Measurements from ENCODE around the gene NCAN.
A peak's percentile ranks its signal among the peaks of the same experiment; 100 is the strongest.
"Not testable (repeated sequence)": the region's sequence is repeated elsewhere in the genome, so short reads cannot be mapped to it uniquely, and the experiment has no call there.

Gene NCAN

DNA sequence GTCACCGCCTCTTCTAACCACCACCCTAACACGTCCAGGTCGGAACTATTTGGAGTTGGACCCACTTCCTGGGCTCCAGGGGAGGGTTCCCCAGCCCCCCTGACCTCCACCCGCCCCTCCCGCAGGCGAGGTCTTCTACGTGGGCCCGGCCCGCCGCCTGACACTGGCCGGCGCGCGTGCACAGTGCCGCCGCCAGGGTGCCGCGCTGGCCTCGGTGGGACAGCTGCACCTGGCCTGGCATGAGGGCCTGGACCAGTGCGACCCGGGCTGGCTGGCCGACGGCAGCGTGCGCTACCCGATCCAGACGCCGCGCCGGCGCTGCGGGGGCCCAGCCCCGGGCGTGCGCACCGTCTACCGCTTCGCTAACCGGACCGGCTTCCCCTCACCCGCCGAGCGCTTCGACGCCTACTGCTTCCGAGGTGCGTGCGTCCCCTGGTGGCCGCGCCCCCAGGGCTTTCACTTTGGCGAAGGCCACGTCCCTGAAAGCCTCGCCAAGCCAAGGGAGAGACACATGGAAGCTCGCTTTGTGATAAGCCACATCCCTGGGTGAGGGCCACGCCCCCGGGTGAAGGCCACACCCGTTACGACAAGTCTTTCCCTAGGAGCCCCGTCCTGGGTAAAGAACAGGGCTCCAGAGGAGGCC, 13.2 kb downstream of the NCAN start:
- DNase-seq (ENCODE audit: low read depth): peak; percentile 57

DNA sequence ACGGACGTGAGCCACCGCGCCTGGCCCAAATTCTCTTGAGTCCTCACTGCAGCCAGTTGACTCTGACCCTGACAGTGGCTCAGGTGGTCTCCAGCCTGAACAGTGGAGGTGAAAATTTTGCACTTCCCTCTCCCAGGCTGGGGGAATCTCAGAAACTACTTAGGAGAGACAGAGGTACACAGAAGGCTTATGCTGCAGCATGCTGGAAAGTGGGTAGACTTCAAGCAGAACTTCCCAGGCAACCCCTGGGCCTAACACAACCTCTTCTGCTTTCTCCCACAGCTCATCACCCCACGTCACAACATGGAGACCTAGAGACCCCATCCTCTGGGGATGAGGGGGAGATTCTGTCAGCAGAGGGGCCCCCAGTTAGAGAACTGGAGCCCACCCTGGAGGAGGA, 14.4 kb downstream of the NCAN start:
- DNase-seq (ENCODE audit: low read depth): no peak

DNA sequence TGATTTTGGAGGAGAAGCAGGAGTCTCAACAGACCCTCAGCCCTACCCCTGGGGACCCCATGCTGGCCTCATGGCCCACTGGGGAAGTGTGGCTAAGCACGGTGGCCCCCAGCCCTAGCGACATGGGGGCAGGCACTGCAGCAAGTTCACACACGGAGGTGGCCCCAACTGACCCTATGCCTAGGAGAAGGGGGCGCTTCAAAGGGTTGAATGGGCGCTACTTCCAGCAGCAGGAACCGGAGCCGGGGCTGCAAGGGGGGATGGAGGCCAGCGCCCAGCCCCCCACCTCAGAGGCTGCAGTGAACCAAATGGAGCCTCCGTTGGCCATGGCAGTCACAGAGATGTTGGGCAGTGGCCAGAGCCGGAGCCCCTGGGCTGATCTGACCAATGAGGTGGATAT, 14.9 kb downstream of the NCAN start:
- no peak for DNase-seq (ENCODE audit: low read depth)

DNA sequence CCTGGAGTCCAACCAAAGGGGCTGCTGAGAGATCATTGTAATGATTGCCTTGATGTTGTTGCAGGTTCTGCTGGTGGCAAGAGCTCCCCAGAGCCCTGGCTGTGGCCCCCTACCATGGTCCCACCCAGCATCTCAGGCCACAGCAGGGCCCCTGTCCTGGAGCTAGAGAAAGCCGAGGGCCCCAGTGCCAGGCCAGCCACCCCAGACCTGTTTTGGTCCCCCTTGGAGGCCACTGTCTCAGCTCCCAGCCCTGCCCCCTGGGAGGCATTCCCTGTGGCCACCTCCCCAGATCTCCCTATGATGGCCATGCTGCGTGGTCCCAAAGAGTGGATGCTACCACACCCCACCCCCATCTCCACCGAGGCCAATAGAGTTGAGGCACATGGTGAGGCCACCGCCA, 15.5 kb downstream of the NCAN start:
- no peak for DNase-seq (ENCODE audit: low read depth)

DNA sequence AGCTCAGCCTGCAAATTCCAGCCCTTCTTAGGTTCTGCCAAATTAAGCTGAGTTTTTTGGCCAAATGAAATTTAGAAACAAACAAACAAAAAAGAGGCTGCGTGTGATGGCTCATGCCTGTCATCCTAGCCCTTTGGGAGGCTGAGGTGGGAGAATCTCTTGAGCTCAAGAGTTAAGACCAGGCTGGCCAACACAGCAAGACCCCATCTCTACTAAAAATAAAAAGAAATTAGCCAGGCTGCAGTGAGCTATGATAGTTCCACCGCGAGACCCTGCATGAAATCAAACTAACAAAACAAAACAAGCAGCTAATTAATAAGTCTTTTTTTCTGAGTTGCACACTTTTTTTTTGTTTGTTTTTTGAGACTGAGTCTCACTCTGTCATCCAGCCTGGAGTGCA, 17.9 kb downstream of the NCAN start:
- no peak for DNase-seq (ENCODE audit: low read depth)

DNA sequence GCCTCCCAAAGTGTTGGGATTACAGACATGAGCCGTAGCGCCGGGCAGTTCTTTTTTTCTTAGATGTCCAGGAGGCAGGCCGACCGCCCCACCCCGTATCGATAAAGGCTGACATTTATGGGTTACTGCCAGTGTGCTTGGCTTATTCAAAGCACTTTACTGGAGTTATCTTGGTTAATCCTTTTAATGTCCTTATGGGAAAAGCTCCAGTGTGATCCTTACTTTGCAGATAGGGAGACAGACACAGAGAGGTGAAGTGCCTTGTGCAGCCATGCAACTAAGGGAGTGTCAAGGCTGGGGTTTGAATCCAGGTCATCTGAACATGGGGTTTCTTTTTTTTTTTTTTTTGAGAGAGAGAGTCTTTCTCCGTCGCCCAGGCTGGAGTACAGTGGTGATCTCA, 19.2 kb downstream of the NCAN start:
- no peak for DNase-seq (ENCODE audit: low read depth)

DNA sequence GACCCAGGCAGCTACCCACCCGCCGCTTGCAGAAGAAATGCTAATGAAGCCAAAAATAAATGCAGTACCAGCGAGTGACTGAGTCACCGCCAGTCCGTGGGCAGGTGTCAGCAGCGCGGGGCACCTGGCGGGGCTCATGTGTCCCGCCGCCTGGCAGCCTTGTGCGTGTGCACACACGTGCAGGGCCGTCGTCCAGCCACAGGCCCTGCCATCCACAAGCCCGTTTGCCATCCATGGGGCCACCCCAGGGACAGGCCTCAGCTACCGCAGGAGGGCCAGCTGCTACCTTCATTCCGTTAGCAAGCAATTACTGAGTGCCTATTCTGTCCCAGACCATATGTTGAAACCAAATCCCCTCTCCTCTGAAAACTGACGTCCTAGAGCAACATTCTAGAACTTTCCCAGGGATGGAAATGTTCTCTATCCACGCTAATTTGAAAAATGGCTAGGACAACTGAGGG, 20.5 kb downstream of the NCAN start:
- no peak for DNase-seq (ENCODE audit: low read depth)

DNA sequence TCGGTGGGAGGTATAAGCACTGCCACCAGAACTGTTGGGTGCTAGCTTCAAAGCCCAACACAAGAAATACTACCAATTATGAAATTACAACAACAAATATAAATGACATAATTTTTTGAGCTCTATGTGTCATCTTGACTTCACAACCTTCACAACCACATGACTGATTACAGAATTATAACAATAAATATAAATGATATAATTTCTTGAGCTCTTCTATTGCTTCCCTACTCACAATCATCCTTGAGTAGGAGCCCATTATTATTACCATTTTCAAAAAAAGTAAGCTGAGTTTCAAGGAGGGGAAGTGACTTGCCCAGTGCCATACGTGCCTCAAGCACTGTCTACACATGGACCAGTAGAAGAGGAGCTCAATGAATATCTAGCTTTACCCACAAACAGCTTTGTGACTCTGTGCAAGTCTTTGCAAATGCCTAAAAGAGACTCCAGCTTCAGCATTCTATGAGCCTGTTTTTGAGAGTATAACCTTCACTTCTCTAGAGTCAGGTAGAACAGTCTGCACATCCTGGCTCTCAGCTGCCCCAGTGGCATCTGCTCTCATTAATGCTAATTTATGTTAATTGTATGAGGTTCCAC, 22.6 kb downstream of the NCAN start:
- no peak for DNase-seq (ENCODE audit: low read depth)

DNA sequence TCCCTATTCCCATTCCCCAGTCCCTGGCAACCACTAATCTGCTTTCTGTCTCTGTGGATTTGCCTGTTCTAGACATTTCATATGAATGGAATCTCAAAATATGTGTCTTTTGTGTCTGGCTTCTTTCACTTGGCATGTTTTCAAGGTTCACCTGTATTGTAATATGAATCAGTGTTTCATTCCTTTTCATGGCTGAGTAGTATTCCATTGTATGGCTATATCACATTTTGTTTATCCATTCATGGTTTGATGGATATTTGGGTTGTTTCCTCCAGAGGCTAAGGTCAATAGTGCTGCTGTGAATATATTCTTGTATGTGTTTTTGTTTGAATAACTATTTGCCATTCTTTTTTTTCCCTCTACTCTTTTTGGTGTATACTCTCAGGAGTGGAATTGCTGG, 24.4 kb downstream of the NCAN start:
- DNase-seq (ENCODE audit: low read depth): no peak

DNA sequence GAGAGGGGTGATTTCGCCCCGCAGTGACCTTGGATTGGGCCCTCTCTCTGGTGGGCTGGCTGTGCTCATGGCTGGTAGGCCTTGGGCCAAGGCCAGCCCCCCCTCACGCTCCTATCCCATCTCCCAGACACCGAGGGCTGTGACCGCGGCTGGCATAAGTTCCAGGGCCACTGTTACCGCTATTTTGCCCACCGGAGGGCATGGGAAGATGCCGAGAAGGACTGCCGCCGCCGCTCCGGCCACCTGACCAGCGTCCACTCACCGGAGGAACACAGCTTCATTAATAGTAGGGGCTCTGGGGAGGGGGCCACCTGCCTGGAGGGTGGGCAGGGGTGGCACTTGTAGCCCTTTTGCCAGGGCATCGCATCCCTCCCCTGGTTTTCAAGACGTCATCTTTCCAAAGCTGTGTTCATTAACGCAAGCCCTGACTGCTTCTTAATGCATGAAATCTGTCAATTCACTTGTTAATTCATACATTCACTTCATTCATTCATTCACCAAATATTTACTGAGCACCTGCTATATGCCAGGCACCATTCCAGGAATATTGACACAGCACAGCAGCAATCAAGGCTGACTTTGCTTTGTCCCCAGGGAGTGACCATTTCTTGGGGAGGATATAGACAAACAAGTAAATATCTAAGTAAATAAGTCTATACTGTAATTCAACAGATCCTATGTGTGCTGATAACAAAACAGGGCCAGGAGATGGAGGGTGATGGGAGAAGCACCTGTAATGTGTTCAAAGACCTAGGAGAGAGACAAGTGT, 26.6 kb downstream of the NCAN start:
- DNase-seq (ENCODE audit: low read depth): no peak

DNA sequence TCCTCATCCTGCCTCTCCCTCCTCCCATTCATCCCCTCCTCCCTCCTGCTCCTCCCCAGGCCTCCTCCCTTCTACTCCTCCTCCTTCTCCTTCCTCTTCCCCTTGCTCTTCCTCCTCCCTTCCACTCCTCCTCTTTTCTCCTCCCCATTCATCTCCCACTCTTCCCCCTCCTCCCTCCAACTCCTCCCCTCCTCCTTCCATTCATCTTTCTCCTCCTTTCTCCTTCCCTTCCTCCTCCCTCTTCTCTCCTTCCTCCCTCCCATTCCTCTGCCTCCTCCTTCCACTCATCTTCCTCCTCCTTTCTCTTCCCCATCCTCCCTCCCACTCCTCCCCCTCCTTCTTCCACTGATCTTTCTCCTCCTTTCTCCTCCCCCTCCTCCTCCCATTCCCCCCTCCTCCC, 27.9 kb downstream of the NCAN start:
- no peak for DNase-seq (ENCODE audit: low read depth)

DNA sequence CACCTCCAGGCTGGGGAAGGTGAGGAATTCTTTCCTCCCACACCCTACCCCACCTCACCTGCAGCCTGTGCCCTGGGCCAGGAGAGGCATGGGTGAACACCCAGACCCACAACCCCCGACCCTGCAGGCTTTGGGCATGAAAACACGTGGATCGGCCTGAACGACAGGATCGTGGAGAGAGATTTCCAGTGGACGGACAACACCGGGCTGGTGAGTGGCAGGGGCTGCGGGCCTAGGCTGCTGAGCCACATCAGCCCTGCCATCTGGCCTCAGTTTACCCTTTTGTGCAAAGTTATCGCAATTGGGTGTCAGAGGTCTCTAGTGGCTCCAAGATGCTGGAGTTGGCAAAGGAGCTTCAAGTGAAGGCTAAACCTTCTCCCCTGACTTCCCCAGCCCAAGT, 28.7 kb downstream of the NCAN start:
- no peak for DNase-seq (ENCODE audit: low read depth)

DNA sequence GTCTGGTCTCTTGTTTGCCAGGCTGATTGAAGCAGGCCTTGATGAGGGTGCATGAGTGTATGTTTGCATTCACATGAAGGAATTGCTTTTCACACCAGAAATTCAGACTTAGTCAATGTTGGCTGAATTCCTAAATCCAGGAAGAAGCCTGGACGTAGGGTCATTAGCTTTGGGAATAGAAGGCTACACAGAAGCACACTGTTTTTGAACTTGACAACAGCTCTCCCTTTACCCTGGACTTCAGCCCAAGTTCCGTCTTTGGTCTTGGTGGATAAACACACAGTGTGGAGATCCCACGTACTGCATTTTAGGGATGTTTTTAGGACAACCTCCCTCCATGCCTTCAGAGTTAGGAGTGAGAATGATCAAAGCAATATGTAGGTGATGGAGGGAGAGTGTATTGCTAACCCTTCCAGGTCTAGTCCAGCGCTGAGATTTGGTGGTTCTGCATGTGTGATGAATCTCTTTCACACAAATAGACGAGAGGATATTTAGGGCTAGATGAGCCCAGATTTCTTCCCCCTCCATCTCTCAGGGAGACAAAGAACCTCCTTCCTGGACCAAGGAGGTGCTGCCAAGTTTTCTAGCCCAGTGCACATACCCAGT, 38.5 kb downstream of the NCAN start:
- no peak for DNase-seq (ENCODE audit: low read depth)

DNA sequence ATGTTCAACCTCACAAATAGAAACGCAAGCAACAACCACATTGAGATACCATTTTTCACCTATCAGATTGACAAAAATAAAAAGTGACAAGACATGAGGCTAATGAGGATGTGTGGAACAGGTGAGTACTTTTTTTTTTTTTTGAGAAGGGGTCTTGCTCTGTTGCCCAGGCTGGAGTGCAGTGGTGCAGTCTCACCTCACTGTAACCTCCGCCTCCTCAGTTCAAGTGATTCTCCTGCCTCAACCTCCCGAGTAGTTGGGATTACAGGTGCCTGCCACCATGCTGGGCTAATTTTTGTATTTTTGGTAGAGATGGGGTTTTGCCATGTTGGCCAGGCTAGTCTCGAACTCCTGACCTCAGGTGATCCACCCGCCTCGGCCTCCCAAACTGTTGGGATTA, 41.7 kb downstream of the NCAN start:
- DNase-seq (ENCODE audit: low read depth): not testable (repeated sequence)

DNA sequence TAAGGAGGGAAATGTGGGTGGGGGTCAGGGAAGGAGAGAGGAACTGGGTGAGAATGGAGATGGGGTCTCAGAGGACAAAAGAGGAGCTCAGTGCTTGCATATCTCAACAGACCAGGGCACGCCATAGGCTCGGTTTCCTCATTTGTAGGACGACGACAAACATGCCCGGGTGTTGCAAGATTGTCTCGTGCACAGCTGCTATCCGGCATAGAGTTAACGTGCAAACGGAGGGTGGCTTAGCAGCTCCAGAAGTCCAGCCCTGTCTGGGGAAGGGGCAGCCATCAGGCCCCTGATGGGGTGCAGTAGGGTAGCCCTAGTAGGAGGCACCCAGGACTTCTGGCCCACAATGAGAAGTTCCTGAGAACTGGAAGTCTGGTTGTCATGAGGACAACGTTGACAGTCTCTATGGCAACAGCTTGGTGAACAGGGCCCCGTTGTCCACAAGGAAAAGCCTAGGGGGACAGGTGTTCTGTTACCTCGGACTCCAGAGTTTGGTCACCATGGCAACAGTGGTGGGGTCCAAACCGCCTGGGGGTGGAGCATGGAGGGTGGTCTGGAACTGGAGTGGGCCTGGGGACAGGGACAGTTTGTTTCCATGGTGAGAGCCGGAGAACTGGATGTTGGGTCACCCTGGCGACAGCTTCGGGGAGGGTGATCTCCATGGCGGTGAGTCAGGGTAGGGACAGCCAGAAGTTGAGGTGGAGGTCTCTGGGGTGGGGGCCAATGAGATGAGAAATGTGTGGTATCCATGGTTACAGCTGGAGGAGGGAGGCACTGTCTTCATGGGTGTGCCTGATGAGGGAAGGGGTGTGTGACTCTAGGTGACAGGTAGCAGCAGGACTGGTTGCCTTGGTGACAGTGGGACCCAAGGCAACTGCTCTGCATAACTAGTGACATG, 44.6 kb downstream of the NCAN start:
- no peak for DNase-seq (ENCODE audit: low read depth)

DNA sequence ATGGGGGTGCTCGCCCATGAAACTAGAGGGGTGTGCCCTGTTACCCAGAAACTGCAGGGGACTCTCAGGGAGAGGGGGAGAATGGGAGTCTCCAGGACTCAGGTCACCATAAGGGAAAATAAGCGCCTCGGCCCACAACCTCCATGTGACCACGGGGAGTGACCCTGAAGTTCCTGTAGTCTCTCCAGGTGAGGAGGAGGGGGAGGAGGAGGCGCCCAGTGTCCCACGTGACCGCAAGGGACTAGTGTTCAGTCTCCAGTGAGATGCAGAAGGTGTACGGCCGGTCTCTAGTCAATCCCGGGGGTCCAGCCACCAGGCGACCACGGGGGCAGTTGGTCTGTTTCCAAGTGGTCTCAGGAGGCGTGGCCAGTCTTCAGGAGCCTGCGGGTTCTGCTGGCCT, 45.4 kb downstream of the NCAN start:
- no peak for DNase-seq (ENCODE audit: low read depth)

DNA sequence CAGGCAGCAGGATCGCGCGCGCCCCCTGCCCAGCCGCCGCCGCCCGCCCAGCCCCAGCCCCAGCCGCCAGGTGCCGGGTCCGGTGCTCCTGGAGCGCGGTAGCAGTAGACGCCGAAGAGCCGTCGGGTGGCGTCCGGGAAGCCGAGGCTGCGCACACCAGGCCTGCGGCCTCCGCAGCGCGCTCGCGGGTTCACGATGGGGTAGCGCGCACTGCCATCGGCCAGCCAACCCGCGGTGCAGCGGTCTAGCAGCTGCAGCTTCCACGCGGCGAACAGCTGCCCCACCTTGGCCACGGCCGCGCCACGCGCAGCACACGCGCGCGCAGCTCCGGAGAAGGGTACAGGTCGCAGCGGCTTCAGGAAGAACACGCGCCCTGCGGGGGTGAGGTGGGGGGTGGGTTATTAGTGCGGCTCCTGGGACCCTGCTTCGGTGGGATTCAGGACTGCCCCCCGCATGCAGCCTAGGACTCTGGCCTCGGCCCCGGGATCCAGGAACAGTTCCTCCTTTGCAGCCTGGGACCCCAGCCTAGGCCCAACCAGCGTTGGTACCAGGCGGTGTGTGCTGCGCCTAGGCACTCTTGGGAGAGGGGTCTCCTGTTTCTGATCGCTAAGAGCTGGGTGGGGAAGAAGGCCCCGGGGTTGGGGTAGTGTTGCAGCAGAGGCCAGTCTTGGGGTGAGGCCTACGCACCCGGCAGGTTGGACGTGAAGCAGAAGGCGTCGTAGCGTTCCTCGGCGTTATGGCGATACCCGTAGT, 46.3 kb downstream of the NCAN start:
- DNase-seq (ENCODE audit: low read depth): no peak

DNA sequence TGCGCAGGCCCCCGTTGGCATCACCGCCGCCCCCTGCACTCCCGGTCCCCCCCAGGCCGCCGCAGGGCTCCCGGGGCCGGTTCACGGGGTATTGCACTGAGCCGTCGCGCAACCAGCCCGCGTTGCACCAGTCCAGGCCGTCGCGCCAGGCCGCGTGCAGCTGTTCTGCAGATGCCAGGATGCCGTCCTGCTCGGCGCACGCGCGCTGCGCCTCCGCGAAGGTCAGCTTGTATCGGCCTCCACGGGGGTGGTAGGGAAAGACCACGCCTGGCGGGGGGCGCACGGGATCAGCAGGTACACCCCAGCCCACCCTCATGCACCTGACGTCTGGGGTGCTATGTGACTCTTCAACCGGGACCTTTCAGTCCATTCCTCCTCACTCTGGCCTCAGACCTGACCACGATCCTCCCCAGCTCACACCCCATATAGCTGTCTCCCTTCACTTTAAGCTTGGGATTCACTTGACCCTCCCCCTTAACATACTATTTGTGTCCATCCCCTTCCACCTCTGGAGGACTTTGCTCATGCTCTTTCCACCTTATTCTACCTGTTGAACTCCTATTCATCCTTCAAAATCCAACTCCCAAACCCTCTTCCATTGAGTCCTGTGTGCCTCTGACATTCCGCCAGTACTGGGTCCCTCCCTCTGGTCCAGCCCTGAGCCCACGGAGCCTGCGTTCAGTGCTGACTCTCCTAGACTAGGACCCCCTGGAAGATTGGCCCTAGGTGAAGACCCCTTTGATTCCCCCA, 47.0 kb downstream of the NCAN start:
- no peak for DNase-seq (ENCODE audit: low read depth)

DNA sequence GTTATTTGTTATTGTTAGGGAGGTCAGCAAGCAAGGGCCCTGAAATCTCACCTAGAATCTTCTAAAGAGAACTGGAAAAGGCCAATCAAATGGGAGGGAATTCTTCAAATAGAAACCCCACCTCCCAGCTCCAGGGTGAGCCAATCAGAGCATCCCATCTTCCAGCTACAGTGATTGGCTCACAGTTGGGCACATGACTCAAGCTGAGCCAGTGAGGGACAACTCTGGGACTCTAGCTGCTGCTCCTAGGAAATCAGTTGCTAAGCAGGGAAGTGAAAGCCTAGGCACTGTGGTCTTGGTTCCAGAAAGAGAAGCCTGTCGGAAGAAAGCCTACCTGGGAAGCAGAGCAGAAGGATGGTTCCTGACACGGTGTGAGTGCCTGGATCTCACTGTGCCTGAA, 48.0 kb downstream of the NCAN start:
- DNase-seq (ENCODE audit: low read depth): no peak

DNA sequence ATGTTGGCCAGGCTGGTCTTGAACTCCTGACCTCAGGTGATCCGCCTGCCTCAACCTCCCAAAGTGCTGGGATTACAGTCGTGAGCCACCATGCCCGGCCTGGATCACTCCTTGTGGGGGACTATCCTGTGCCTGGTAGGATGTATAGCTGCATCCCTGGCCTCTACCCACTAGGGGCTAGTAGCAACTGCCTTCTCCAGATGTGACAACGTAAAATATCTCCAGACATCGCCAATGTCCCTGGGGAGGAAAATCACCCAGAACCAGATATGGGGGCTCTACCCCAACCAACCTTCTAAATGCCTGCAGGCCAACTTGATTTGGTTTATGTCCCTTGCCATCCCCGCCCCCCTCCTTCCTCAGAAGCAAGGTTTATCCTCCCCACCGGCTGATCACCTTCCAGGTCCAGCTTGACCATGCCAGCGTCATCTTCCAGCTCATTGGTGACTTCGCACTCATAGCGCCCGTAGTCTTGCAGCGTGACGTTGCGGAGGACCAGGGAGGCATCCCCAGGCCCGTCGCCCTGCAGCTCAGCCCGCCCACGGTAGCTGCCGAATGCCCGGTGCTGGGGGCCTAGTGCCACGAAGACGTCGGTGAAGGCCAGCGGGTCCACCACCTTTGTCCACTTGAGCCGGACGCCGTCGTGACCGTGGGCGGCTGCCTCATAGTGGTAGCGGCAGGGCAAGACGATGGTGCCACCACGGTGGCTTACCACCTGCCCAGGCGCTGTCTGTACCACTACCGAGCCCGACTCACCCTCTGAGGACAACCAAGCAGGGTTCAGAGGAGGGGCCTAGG, 48.9 kb downstream of the NCAN start:
- DNase-seq (ENCODE audit: low read depth): no peak
